Fibroblast of lung (primary cell): ENCODE data around the gene LY6G6F. TPM values are rescaled to one million over a fixed set of nuclear protein-coding genes. Genes with fewer than 3 reads are reported as not detected.

Experiments used
- DNase-seq, 2 donors: peaks; one replicate each; pipeline versions ENCODE4 v3.0.0 to v3.0.0-alpha.2; 2010; ENCODE audit warnings: low read depth in 2 of 2
- H2AFZ ChIP-seq: 2 replicates; pipeline ENCODE4 v1.5.1; 2012; ENCODE audit warnings: low read length, control low read depth, inconsistent platforms
- H3K27ac ChIP-seq: 2 replicates; pipeline ENCODE4 v1.5.1; 2011; ENCODE audit warnings: low read length, control low read depth; ENCODE audit not compliant: insufficient read depth
- H3K27me3 ChIP-seq: 2 replicates; pipeline ENCODE4 v1.5.1; 2011; ENCODE audit warnings: mild to moderate bottlenecking, low read length; ENCODE audit not compliant: control insufficient read depth, insufficient read depth
- H3K36me3 ChIP-seq: 2 replicates; pipeline ENCODE4 v1.5.1; 2011; ENCODE audit warnings: low read length; ENCODE audit not compliant: control insufficient read depth, insufficient read depth
- H3K4me1 ChIP-seq: 2 replicates; pipeline ENCODE4 v1.5.1; 2011; ENCODE audit warnings: low read length; ENCODE audit not compliant: control insufficient read depth, insufficient read depth; ENCODE audit errors: extremely low read depth
- H3K4me2 ChIP-seq: 2 replicates; pipeline ENCODE4 v1.5.1; 2011; ENCODE audit warnings: low read length, control low read depth; ENCODE audit not compliant: insufficient read depth; ENCODE audit errors: extremely low read depth
- H3K4me3 ChIP-seq, 4 experiments: fragments of 200-600 bp in 1 of 4; sonication (generic) in 1 of 4; replicated peaks in 1 of 4; 2 replicates each; pipeline ENCODE4 v1.5.1; 2011 to 2016; ENCODE audit warnings: low read length in 4 of 4, low read depth in 3 of 4, mild to moderate bottlenecking in 3 of 4, control low read depth in 2 of 4, inconsistent platforms in 1 of 4, mixed read lengths in 1 of 4; ENCODE audit not compliant: insufficient read depth in 1 of 4; ENCODE audit errors: control extremely low read depth in 1 of 4
- H3K79me2 ChIP-seq: 2 replicates; pipeline ENCODE4 v1.5.1; 2012; ENCODE audit warnings: mild to moderate bottlenecking, low read length, inconsistent platforms; ENCODE audit not compliant: control insufficient read depth, insufficient read depth
- H3K9ac ChIP-seq: 2 replicates; pipeline ENCODE4 v1.5.1; 2011; ENCODE audit warnings: mild to moderate bottlenecking, low read length, control low read depth; ENCODE audit not compliant: insufficient read depth
- H3K9me3 ChIP-seq: 2 replicates; pipeline ENCODE4 v1.5.1; 2012; ENCODE audit warnings: low read depth, low read length; ENCODE audit not compliant: control insufficient read depth, insufficient read depth
- H4K20me1 ChIP-seq: 2 replicates; pipeline ENCODE4 v1.5.1; 2011; ENCODE audit warnings: low read length; ENCODE audit not compliant: control insufficient read depth, insufficient read depth; ENCODE audit errors: extremely low read depth
- CTCF ChIP-seq, 2 donors: IDR thresholded peaks in 1 of 2; conservative IDR thresholded peaks in 1 of 2; 1 replicate in 1 of 2; 2 replicates in 1 of 2; pipeline ENCODE4 v1.5.1; 2011 to 2012; ENCODE audit warnings: low read length in 2 of 2, control low read depth in 1 of 2, inconsistent platforms in 1 of 2, low read depth in 1 of 2, mild to moderate bottlenecking in 1 of 2
- EZH2 ChIP-seq: IDR thresholded peaks from 2 replicates; pipeline ENCODE4 v1.5.1; 2012; ENCODE audit warnings: low read length, control low read depth, mild to moderate bottlenecking; ENCODE audit errors: missing control alignments
- polyA plus RNA-seq, 2 donors: library from polyadenylated mRNA; depleted of rRNA in 1 of 2; stranded (reverse) in 1 of 2; unstranded in 1 of 2; fragments of >200 nt; gene quantifications; 2 replicates each; pipeline ENCODE4 v1.2.1, GENCODE V29; 2011 to 2012; ENCODE audit warnings: missing spikeins in 1 of 2
- total RNA-seq: library from RNA; depleted of rRNA; stranded (reverse); fragments of >200 nt; gene quantifications from 2 replicates; pipeline ENCODE4 v1.2.1, GENCODE V29; 2014

The LY6G6F gene
- total and polyA plus RNA-seq, 2 donors (not counting 1 experiment from before 2014, with no cell fraction given), result not detected

DNA sequence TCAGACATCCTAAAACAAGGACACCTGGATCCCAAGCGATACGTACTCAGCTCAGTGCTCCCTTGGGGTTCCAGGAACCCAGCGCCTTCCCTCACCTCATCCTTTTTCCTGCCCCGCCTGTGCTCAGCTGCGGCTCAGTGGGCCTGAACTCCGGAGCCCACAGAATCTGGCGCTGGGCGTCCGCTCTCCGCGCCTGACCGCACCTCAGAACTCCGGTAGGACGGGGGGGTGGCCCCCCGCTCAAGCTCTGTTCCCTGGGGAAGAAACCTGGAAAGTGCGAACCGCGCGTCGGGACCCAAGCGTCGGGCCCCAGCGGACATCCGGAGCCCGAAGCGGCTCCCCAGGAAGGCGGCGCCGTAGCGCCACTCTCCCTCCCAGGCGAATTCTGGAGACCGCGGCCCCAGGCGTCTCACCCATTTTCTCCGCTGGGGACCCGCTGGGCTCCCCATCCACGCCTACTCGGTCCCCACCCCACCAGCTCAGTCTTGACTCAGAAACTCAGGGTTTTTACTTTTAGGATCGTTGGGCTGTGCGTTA is 25.5 kb upstream of the LY6G6F start:
- H3K79me2 ChIP-seq, result no peaks in the 10 kb centered on the region
- peak overlapping the region; percentile 97 for H3K4me2 ChIP-seq
- TF ChIP-seq EZH2 (no peak), CTCF (conservative IDR thresholded peaks at IDR 0.05 in 1 of 2, IDR thresholded peaks at IDR 0.05 in 1 of 2; ENCODE audit: low read depth in 1 of 2, low read length in 2 of 2) (peak in 1 of 2 donors; percentile 13)
- no peaks in the 10 kb centered on the region for H3K9me3 ChIP-seq
- peak overlapping the region; percentile 78 for H2AFZ ChIP-seq
- H4K20me1 ChIP-seq, result no peaks in the 10 kb centered on the region
- peaks cover 12% of the 10 kb centered on the region for H3K4me1 ChIP-seq
- H3K36me3 ChIP-seq, result peaks cover 2% of the 10 kb centered on the region
- H3K4me3 ChIP-seq, result peak overlapping the region; percentile 43 to 58 (median 57)
- peak overlapping the region; percentile 71 for H3K9ac ChIP-seq
- DNase-seq, result peak; percentile 34 to 41
- no peaks in the 10 kb centered on the region for H3K27me3 ChIP-seq
- H3K27ac ChIP-seq, result peak overlapping the region; percentile 80

- H3K27ac ChIP-seq, result no peak overlapping the region
- peaks cover 12% of the 10 kb centered on the region for H3K4me1 ChIP-seq
- H2AFZ ChIP-seq, result no peak overlapping the region
- no peaks in the 10 kb centered on the region for H3K79me2 ChIP-seq
- no peak for TF ChIP-seq CTCF (conservative IDR thresholded peaks at IDR 0.05 in 1 of 2, IDR thresholded peaks at IDR 0.05 in 1 of 2; ENCODE audit: low read depth in 1 of 2, low read length in 2 of 2)
- TF ChIP-seq EZH2, result no peak
- peaks cover 14% of the 10 kb centered on the region for H3K36me3 ChIP-seq
- H3K9ac ChIP-seq, result no peak overlapping the region
- no peak overlapping the region for H3K4me2 ChIP-seq
- no peak for DNase-seq
- H3K27me3 ChIP-seq, result no peaks in the 10 kb centered on the region
- no peak overlapping the region for H3K4me3 ChIP-seq
- no peaks in the 10 kb centered on the region for H4K20me1 ChIP-seq
- no peaks in the 10 kb centered on the region for H3K9me3 ChIP-seq
Measured at GRCh38 chr6:31683591-31683990, 23.1 kb upstream of the LY6G6F start.

DNA sequence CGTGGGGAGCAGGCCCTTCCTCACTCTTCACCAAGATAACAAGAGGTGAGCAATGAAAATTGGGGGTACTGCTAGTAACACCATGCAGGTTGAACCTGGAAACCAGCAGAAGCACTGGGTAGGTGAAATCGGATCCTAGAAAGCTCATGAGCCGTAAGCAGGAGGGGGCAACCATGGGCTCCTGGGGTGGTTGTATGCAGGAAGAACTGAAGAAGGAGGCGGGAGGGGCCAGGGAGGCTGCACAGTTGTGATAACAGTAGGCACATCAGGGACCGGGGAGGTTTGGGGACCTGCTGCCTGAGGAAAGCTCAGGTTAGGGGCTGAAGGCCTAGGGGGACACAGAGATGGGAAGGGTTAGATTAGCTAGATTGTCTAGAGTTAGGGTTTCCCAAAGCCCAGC is 20.2 kb upstream of the LY6G6F start:
- no peak overlapping the region for H3K4me2 ChIP-seq
- no peaks in the 10 kb centered on the region for H3K27me3 ChIP-seq
- TF ChIP-seq EZH2, result no peak
- TF ChIP-seq CTCF (conservative IDR thresholded peaks at IDR 0.05 in 1 of 2, IDR thresholded peaks at IDR 0.05 in 1 of 2; ENCODE audit: low read depth in 1 of 2, low read length in 2 of 2), result no peak
- no peak overlapping the region for H3K4me3 ChIP-seq
- no peak overlapping the region for H2AFZ ChIP-seq
- H3K9ac ChIP-seq, result no peak overlapping the region
- no peaks in the 10 kb centered on the region for H4K20me1 ChIP-seq
- no peak for DNase-seq
- H3K9me3 ChIP-seq, result no peaks in the 10 kb centered on the region
- H3K36me3 ChIP-seq, result peaks cover 26% of the 10 kb centered on the region
- peaks cover 3% of the 10 kb centered on the region for H3K4me1 ChIP-seq
- H3K79me2 ChIP-seq, result no peaks in the 10 kb centered on the region
- H3K27ac ChIP-seq, result no peak overlapping the region
